ENCODE data around the gene WWC2. TPM values are rescaled to one million over a fixed set of nuclear protein-coding genes. Genes with fewer than 3 reads are reported as not detected.

Gene WWC2
- 1 to 10 TPM; 2.9 to 3.4 TPM for polyA plus RNA-seq

DNA sequence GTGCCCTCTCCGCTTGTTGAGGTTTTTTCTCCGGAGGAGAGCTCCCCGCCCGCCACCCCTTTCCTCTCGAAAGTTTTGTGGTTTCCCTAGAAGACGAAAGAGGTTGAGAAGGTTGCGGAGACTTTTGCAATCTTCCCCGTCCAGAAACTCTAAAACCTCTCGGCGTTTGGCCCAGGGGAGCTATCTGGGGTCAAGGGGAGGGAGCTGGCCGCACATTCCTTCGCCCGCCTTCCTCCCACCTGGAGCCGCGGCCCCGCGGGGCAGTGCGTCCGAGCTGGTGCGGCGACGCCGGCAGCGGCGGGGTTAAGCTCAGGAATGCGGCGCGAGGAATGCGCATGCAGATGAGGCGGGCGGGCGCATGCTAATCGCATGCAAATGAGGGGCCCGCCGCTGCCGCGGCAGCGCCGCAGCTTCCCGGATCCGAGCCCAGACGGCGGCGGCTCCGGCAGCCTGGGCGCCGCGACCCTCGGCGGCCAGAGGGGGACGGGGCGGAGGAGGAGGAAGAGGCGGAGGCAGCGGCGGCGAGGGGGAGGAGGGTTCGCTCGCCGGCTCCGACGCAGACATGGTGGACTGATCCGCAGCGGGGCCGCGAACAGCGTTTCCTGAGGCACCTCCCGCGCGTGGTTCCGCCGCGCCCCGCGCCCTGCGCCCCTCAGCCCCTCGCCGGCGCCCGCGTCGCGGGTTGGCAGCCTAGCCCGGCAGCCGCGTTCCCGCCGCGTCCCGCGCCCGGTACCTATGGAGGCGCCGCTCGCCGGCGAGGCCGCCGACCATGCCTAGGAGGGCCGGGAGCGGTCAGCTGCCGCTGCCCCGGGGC lies at the start of gene WWC2:
TSS of gene WWC2 (plus strand) at position 535 of the 814 bp plus-strand sequence. CDS start at position 770, 235 bp downstream.
- Histone ChIP-seq H3K27ac (ENCODE audit: low read depth in 2 of 2, low read length in 1 of 2) (peak within 1 kb of the TSS; percentile 95 to 96), H3K4me3 (ENCODE audit: low read depth in 1 of 2, low read length in 2 of 2) (peak within 1 kb of the TSS; percentile 71 to 89), H3K4me1 (ENCODE audit: control insufficient read depth in 2 of 2, insufficient read depth in 2 of 2, low read length in 1 of 2) (peaks cover 2% of the 10 kb centered on the region in 2 donors), H3K9me3 (ENCODE audit: control insufficient read depth in 2 of 2, insufficient read depth in 1 of 2, low read depth in 1 of 2, low read length in 1 of 2) (no peaks in the 10 kb centered on the region), H3K27me3 (ENCODE audit: control insufficient read depth in 1 of 2, insufficient read depth in 2 of 2, low read length in 2 of 2) (no peaks in the 10 kb centered on the region), H3K36me3 (ENCODE audit: control insufficient read depth in 2 of 2, insufficient read depth in 2 of 2, low read length in 1 of 2) (no peaks in the 10 kb centered on the region)
- 1% methylated on average over 77 to 102 of the region's 102 CpGs for whole genome bisulfite sequencing, 2 donors

DNA sequence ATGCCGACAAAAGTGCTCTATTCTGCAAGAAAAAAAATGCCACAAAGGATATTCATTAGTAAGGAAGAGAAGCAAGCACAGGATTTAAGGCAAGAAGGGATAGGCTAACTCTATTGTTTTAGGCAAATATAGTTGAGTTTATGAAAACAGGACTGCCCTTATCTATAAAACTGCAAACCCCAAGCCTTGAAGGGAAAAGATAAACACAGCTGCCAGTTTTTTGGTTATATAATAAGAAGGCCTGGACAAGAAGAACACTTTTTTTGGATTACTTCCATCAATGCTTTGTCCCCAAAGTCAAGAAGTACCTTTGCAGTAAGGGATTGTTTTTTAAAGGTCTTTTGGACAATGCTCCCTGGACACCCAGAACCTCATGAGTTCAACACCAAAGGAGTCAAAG lies 45.4 kb upstream of the WWC2 start:
- no peaks in the 10 kb centered on the region for H3K27me3 ChIP-seq (ENCODE audit: control insufficient read depth in 1 of 2, insufficient read depth in 2 of 2, low read length in 2 of 2)
- whole genome bisulfite sequencing, 2 donors: 85% methylated on average over 1 of the region's 1 CpG
- H3K4me3 ChIP-seq (ENCODE audit: low read depth in 1 of 2, low read length in 2 of 2): no peak overlapping the region
- no peak overlapping the region for H3K27ac ChIP-seq (ENCODE audit: low read depth in 2 of 2, low read length in 1 of 2)
- no peaks in the 10 kb centered on the region for H3K4me1 ChIP-seq (ENCODE audit: control insufficient read depth in 2 of 2, insufficient read depth in 2 of 2, low read length in 1 of 2)
- H3K9me3 ChIP-seq (ENCODE audit: control insufficient read depth in 2 of 2, insufficient read depth in 1 of 2, low read depth in 1 of 2, low read length in 1 of 2): peaks cover 0 to 4% of the 10 kb centered on the region in 2 donors
- H3K36me3 ChIP-seq (ENCODE audit: control insufficient read depth in 2 of 2, insufficient read depth in 2 of 2, low read length in 1 of 2): no peaks in the 10 kb centered on the region

DNA sequence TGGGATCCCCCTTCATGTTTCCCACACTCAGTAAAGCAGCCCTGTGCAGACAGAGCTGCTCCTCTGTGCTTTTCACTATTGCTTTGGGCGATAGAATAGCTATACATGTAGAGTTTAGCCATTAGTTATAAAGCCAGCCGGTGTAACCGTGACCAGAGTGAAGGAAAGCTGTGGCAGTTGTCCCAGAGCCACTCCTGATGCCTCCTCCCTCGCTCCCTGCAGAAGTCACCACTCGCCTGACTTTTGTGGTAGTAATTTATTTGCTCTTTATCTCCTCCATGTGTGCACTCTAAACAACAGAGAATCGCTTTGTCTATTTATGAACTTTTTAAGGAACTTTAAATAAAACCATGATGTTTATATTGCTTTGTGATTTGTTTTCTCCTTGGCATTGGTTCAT lies 41.8 kb upstream of the WWC2 start:
- H3K36me3 ChIP-seq (ENCODE audit: control insufficient read depth in 2 of 2, insufficient read depth in 2 of 2, low read length in 1 of 2): no peaks in the 10 kb centered on the region
- no peaks in the 10 kb centered on the region for H3K4me1 ChIP-seq (ENCODE audit: control insufficient read depth in 2 of 2, insufficient read depth in 2 of 2, low read length in 1 of 2)
- no peaks in the 10 kb centered on the region for H3K27me3 ChIP-seq (ENCODE audit: control insufficient read depth in 1 of 2, insufficient read depth in 2 of 2, low read length in 2 of 2)
- WGBS, 2 donors: 52 to 62% methylated on average over 6 of the region's 6 CpGs
- H3K27ac ChIP-seq (ENCODE audit: low read depth in 2 of 2, low read length in 1 of 2): no peak overlapping the region
- H3K9me3 ChIP-seq (ENCODE audit: control insufficient read depth in 2 of 2, insufficient read depth in 1 of 2, low read depth in 1 of 2, low read length in 1 of 2): peaks cover 0 to 4% of the 10 kb centered on the region in 2 donors
- H3K4me3 ChIP-seq (ENCODE audit: low read depth in 1 of 2, low read length in 2 of 2): no peak overlapping the region

DNA sequence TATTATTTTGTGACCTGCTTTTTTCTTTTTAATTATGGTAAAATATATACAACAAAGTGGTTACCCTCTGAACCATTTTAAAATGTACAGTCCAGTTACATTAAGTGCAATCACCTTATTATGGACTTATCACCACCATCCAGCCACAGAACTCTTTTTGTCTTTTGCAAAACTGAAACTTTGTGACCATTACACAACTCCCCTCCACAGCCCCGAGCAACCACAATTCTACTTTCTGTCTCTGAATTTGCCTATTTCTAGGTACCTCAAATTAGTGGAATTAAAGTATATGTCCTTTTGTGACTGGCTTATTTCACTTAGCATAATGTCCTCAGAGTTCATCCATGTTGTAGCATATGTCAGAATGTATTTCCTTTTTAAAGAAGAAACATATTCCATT lies 39.3 kb upstream of the WWC2 start:
- no peaks in the 10 kb centered on the region for H3K27me3 ChIP-seq (ENCODE audit: control insufficient read depth in 1 of 2, insufficient read depth in 2 of 2, low read length in 2 of 2)
- no peaks in the 10 kb centered on the region for H3K36me3 ChIP-seq (ENCODE audit: control insufficient read depth in 2 of 2, insufficient read depth in 2 of 2, low read length in 1 of 2)
- 83 to 86% methylated on average over 1 of the region's 1 CpG for WGBS, 2 donors
- no peaks in the 10 kb centered on the region for H3K9me3 ChIP-seq (ENCODE audit: control insufficient read depth in 2 of 2, insufficient read depth in 1 of 2, low read depth in 1 of 2, low read length in 1 of 2)
- H3K27ac ChIP-seq (ENCODE audit: low read depth in 2 of 2, low read length in 1 of 2): no peak overlapping the region
- H3K4me3 ChIP-seq (ENCODE audit: low read depth in 1 of 2, low read length in 2 of 2): no peak overlapping the region
- H3K4me1 ChIP-seq (ENCODE audit: control insufficient read depth in 2 of 2, insufficient read depth in 2 of 2, low read length in 1 of 2): no peaks in the 10 kb centered on the region

DNA sequence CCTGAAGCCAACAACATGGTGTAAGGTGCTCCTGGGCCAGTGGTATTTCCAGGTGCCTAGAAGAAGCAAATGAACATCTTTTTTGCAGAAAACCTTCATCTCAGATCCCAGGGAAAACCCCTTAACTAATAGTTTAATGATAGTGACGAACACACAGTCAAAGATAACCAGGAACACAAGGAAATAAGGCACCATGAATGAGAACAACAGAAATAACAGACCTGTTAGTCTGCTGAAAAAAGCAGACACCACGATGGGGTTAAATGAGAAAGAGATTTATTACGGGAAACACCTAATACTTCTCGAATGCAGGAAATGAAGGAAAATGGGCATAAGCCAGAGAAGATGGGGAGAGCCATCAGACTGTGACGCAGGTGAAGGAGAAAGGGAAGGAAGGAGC lies 30.6 kb upstream of the WWC2 start:
- WGBS, 2 donors: 88 to 91% methylated on average over 5 of the region's 5 CpGs
- H3K36me3 ChIP-seq (ENCODE audit: control insufficient read depth in 2 of 2, insufficient read depth in 2 of 2, low read length in 1 of 2): peaks cover 0 to 3% of the 10 kb centered on the region in 2 donors
- H3K27me3 ChIP-seq (ENCODE audit: control insufficient read depth in 1 of 2, insufficient read depth in 2 of 2, low read length in 2 of 2): no peaks in the 10 kb centered on the region
- no peak overlapping the region for H3K4me3 ChIP-seq (ENCODE audit: low read depth in 1 of 2, low read length in 2 of 2)
- H3K9me3 ChIP-seq (ENCODE audit: control insufficient read depth in 2 of 2, insufficient read depth in 1 of 2, low read depth in 1 of 2, low read length in 1 of 2): no peaks in the 10 kb centered on the region
- H3K4me1 ChIP-seq (ENCODE audit: control insufficient read depth in 2 of 2, insufficient read depth in 2 of 2, low read length in 1 of 2): no peaks in the 10 kb centered on the region
- no peak overlapping the region for H3K27ac ChIP-seq (ENCODE audit: low read depth in 2 of 2, low read length in 1 of 2)

DNA sequence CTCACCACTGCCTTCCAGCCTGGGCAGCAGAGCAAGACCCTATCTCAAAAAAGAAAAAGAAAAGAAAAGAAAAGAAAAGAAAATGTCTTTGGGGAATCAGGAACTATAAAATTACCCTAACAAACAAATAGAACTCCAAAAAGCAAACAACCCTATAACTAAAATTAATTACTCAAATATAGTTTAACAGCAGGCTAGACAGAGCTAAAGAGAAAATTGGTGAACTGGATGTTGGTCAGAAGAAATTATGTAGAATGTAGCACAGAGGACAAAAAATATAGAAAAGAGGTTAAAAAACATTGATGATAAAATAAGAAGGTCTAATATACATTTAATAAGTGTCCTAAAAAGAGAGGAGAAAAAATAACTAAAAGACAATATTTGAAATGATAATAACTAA lies 27.8 kb upstream of the WWC2 start:
- H3K27me3 ChIP-seq (ENCODE audit: control insufficient read depth in 1 of 2, insufficient read depth in 2 of 2, low read length in 2 of 2): no peaks in the 10 kb centered on the region
- no peaks in the 10 kb centered on the region for H3K9me3 ChIP-seq (ENCODE audit: control insufficient read depth in 2 of 2, insufficient read depth in 1 of 2, low read depth in 1 of 2, low read length in 1 of 2)
- peaks cover 0 to 3% of the 10 kb centered on the region in 2 donors for H3K36me3 ChIP-seq (ENCODE audit: control insufficient read depth in 2 of 2, insufficient read depth in 2 of 2, low read length in 1 of 2)
- H3K4me1 ChIP-seq (ENCODE audit: control insufficient read depth in 2 of 2, insufficient read depth in 2 of 2, low read length in 1 of 2): no peaks in the 10 kb centered on the region
- no peak overlapping the region for H3K4me3 ChIP-seq (ENCODE audit: low read depth in 1 of 2, low read length in 2 of 2)
- H3K27ac ChIP-seq (ENCODE audit: low read depth in 2 of 2, low read length in 1 of 2): no peak overlapping the region

DNA sequence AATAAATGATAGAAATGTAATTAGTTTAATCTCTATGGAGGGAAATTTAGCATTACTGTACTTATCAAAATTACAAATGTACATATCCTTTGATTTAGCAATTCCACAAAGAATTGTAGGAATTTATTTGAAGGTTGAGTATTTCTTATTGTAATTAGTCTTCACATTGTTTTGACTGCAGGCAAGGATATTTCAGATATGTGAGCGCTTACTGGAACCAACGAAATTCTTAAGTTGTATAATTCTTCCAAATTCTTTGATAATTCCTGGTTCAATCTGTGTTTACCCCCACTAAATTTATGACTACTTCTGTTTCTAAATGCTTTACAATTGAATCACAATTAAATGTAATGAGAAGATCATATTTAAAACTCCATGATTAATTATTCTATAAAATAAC lies 26.9 kb upstream of the WWC2 start:
- no peaks in the 10 kb centered on the region for H3K9me3 ChIP-seq (ENCODE audit: control insufficient read depth in 2 of 2, insufficient read depth in 1 of 2, low read depth in 1 of 2, low read length in 1 of 2)
- WGBS, 2 donors: 90 to 92% methylated on average over 2 of the region's 2 CpGs
- no peak overlapping the region for H3K4me3 ChIP-seq (ENCODE audit: low read depth in 1 of 2, low read length in 2 of 2)
- no peaks in the 10 kb centered on the region for H3K27me3 ChIP-seq (ENCODE audit: control insufficient read depth in 1 of 2, insufficient read depth in 2 of 2, low read length in 2 of 2)
- H3K27ac ChIP-seq (ENCODE audit: low read depth in 2 of 2, low read length in 1 of 2): no peak overlapping the region
- H3K36me3 ChIP-seq (ENCODE audit: control insufficient read depth in 2 of 2, insufficient read depth in 2 of 2, low read length in 1 of 2): peaks cover 0 to 3% of the 10 kb centered on the region in 2 donors
- H3K4me1 ChIP-seq (ENCODE audit: control insufficient read depth in 2 of 2, insufficient read depth in 2 of 2, low read length in 1 of 2): no peaks in the 10 kb centered on the region

DNA sequence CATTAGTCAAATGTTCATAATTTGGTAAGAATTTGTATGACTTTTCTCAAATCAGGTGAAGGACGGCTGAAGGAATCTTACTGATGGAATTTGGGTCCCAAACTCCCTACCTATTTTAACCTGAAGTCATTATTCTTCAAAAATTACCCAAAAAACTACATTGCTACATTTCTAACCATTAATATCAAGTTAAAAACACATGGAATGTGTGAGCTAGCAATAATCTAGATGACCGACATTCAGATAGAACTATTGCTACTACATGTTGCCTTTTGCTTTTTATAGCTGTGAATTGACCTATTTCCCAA lies 25.3 kb upstream of the WWC2 start:
- Histone ChIP-seq H3K27me3 (ENCODE audit: control insufficient read depth in 1 of 2, insufficient read depth in 2 of 2, low read length in 2 of 2) (no peaks in the 10 kb centered on the region), H3K4me3 (ENCODE audit: low read depth in 1 of 2, low read length in 2 of 2) (no peak overlapping the region), H3K4me1 (ENCODE audit: control insufficient read depth in 2 of 2, insufficient read depth in 2 of 2, low read length in 1 of 2) (no peaks in the 10 kb centered on the region), H3K9me3 (ENCODE audit: control insufficient read depth in 2 of 2, insufficient read depth in 1 of 2, low read depth in 1 of 2, low read length in 1 of 2) (peaks cover 0 to 2% of the 10 kb centered on the region in 2 donors), H3K36me3 (ENCODE audit: control insufficient read depth in 2 of 2, insufficient read depth in 2 of 2, low read length in 1 of 2) (peaks cover 0 to 3% of the 10 kb centered on the region in 2 donors), H3K27ac (ENCODE audit: low read depth in 2 of 2, low read length in 1 of 2) (no peak overlapping the region)
- 32 to 35% methylated on average over 2 of the region's 2 CpGs for WGBS, 2 donors

DNA sequence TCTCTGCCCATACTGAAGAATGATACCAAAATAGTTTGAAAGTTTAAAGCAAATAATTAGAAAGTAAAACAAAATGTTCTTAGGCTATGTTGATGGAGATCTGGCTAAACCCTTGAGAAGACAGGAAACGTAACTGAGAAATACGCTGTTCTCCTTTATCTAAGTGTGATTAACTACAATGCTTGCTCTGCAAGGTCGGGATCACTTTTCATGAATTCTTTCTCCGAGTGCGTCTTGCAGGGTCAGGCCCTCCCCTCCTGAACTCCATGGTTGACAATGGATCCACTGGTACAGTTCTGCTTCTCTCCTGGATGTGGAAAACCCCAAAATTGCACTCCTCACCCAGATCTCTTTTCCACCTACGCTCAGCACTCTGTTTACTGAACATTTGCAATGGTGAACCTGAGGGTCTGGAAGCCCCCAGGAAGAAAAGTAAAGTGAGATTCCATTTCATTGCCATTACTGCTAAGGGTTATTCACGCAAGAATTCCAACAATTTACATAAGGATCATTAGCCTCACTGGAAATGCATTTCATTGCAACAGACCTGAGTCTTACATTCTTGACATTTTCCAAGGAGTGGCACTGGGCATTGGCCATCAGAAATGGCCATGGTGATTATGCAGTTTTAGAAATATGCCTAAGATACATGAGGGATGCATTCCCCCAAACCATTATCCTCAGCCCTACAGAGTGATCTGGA lies 24.6 kb upstream of the WWC2 start:
- Histone ChIP-seq H3K4me3 (ENCODE audit: low read depth in 1 of 2, low read length in 2 of 2) (no peak overlapping the region), H3K9me3 (ENCODE audit: control insufficient read depth in 2 of 2, insufficient read depth in 1 of 2, low read depth in 1 of 2, low read length in 1 of 2) (peaks cover 0 to 2% of the 10 kb centered on the region in 2 donors), H3K27ac (ENCODE audit: low read depth in 2 of 2, low read length in 1 of 2) (no peak overlapping the region), H3K27me3 (ENCODE audit: control insufficient read depth in 1 of 2, insufficient read depth in 2 of 2, low read length in 2 of 2) (no peaks in the 10 kb centered on the region), H3K4me1 (ENCODE audit: control insufficient read depth in 2 of 2, insufficient read depth in 2 of 2, low read length in 1 of 2) (no peaks in the 10 kb centered on the region), H3K36me3 (ENCODE audit: control insufficient read depth in 2 of 2, insufficient read depth in 2 of 2, low read length in 1 of 2) (no peaks in the 10 kb centered on the region)
- WGBS, 2 donors: 81 to 87% methylated on average over 7 of the region's 7 CpGs

DNA sequence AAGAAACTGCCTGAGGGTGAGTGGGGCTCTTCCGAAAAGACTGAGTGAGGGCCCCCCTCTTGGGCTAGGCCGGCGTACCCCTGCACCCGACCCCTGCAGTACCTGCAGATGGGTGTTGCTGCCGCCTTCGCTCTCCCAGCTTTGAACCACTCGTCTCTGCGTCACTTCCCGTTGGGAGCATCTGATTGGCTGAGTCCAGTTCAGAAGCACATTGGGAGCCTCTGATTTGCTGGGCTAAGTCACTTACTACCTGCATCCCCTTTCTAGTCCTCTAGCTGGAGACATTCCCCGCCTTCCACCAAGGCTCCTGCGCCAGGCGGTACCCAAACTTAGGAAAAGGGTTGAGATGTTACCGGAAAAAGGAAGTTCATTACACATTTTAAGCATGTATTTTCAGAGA lies 20.4 kb upstream of the WWC2 start:
- Histone ChIP-seq H3K27me3 (ENCODE audit: control insufficient read depth in 1 of 2, insufficient read depth in 2 of 2, low read length in 2 of 2) (no peaks in the 10 kb centered on the region), H3K4me3 (ENCODE audit: low read depth in 1 of 2, low read length in 2 of 2) (no peak overlapping the region), H3K4me1 (ENCODE audit: control insufficient read depth in 2 of 2, insufficient read depth in 2 of 2, low read length in 1 of 2) (no peaks in the 10 kb centered on the region), H3K9me3 (ENCODE audit: control insufficient read depth in 2 of 2, insufficient read depth in 1 of 2, low read depth in 1 of 2, low read length in 1 of 2) (peaks cover 0 to 2% of the 10 kb centered on the region in 2 donors), H3K36me3 (ENCODE audit: control insufficient read depth in 2 of 2, insufficient read depth in 2 of 2, low read length in 1 of 2) (no peaks in the 10 kb centered on the region), H3K27ac (ENCODE audit: low read depth in 2 of 2, low read length in 1 of 2) (no peak overlapping the region)
- 94 to 96% methylated on average over 13 of the region's 13 CpGs for WGBS, 2 donors

All from esophagus (tissue), 2 donors.